HG02981 (cell line): ENCODE measurements around the gene BCAP31.
"Not testable (repeated sequence)": the region's sequence is repeated elsewhere in the genome, so short reads cannot be mapped to it uniquely, and the experiment has no call there.

Experiments used
- ATAC-seq: cut with Tn5 transposase; IDR thresholded peaks from one replicate; pipeline ENCODE4 v1.9.1; 2021; ENCODE audit warnings: mild to moderate bottlenecking, moderate library complexity; ENCODE audit not compliant: unreplicated experiment

Gene BCAP31

GRCh38 chrX:153696538-153696937 is 27.6 kb downstream of the BCAP31 start:
- ATAC-seq = not testable (repeated sequence)

GRCh38 chrX:153696100-153696499 is 28.1 kb downstream of the BCAP31 start:
- ATAC-seq = no peak

GRCh38 chrX:153694687-153695270 is 29.4 kb downstream of the BCAP31 start:
- no peak for ATAC-seq

- ATAC-seq = not testable (repeated sequence)
Measured at GRCh38 chrX:153694256-153694655, 29.9 kb downstream of the BCAP31 start.

- no peak for ATAC-seq
Measured at GRCh38 chrX:153693216-153694086, 30.7 kb downstream of the BCAP31 start.

- ATAC-seq = no peak
Measured at GRCh38 chrX:153692611-153693156, 31.5 kb downstream of the BCAP31 start.

- no peak for ATAC-seq
Measured at GRCh38 chrX:153692003-153692402, 32.2 kb downstream of the BCAP31 start.

GRCh38 chrX:153691032-153691827 is 33.0 kb downstream of the BCAP31 start:
- ATAC-seq = not testable (repeated sequence)

- no peak for ATAC-seq
Measured at GRCh38 chrX:153690466-153690865, 33.7 kb downstream of the BCAP31 start.

GRCh38 chrX:153689654-153690465 is 34.3 kb downstream of the BCAP31 start:
- no peak for ATAC-seq

- ATAC-seq = no peak
Measured at GRCh38 chrX:153688911-153689590, 35.1 kb downstream of the BCAP31 start.

GRCh38 chrX:153688506-153688905 is 35.7 kb downstream of the BCAP31 start:
- ATAC-seq = no peak

- ATAC-seq = no peak
Measured at GRCh38 chrX:153688071-153688470, 36.1 kb downstream of the BCAP31 start.

GRCh38 chrX:153687121-153688039 is 36.8 kb downstream of the BCAP31 start, which contains the start of gene SLC6A8:
TSS of gene SLC6A8 (plus strand) at chrX:153687926. CDS start at chrX:153688575, 649 bp downstream.
- ATAC-seq = no peak

- no peak for ATAC-seq
Measured at GRCh38 chrX:153686711-153687110, 37.5 kb downstream of the BCAP31 start.

- no peak for ATAC-seq
Measured at GRCh38 chrX:153685751-153686696, 38.2 kb downstream of the BCAP31 start.

- no peak for ATAC-seq
Measured at GRCh38 chrX:153685156-153685536, 39.0 kb downstream of the BCAP31 start.
